T-helper 2 cell treated with Interferon-gamma antibody and Interleukin-4, amounts not matched to agents 100 ng/mL and 5 ng/mL, for 36 hours (primary cell): ENCODE results near the gene TNFSF13B. TPM values are rescaled to one million over a fixed set of nuclear protein-coding genes. Genes with fewer than 3 reads are reported as not detected.
"Not testable (repeated sequence)": the region's sequence is repeated elsewhere in the genome, so short reads cannot be mapped to it uniquely, and the experiment has no call there.

Experiments
- intact Hi-C: fragments of 100-400 bp; cut with micrococcal nuclease; formaldehyde crosslinking; loops from one replicate; pipeline ENCODE4 v1.15.1; 2023
- total RNA-seq: library from RNA; stranded (reverse); gene quantifications from 2 replicates; pipeline ENCODE4 v1.2.3, GENCODE V29; 2022

The TNFSF13B gene
- total RNA-seq, 1 donor from 2014 or later = 5.9 TPM

GRCh38 chr13:108278466-108278865 lies 8.9 kb downstream of the TNFSF13B start:
- intact Hi-C loops = no loop called here

- intact Hi-C loops = no loop called here
Measured at GRCh38 chr13:108281901-108282300, 12.4 kb downstream of the TNFSF13B start.

- intact Hi-C loops = no loop called here
Measured at GRCh38 chr13:108283110-108283509, 13.6 kb downstream of the TNFSF13B start.

- intact Hi-C loops = no loop called here
Measured at GRCh38 chr13:108288741-108289140, 19.2 kb downstream of the TNFSF13B start.

GRCh38 chr13:108289819-108290218 lies 20.3 kb downstream of the TNFSF13B start:
- intact Hi-C loops = no loop called here

GRCh38 chr13:108297114-108297513 lies 27.6 kb downstream of the TNFSF13B start:
- intact Hi-C loops = no loop called here

- intact Hi-C loops = no loop called here
Measured at GRCh38 chr13:108302279-108302678, 32.8 kb downstream of the TNFSF13B start.

GRCh38 chr13:108304170-108305016 lies 34.9 kb downstream of the TNFSF13B start:
- intact Hi-C loops = no loop called here

GRCh38 chr13:108305655-108306054 lies 36.1 kb downstream of the TNFSF13B start:
- intact Hi-C loops = no loop called here

GRCh38 chr13:108306860-108307259 lies 37.3 kb downstream of the TNFSF13B start:
- intact Hi-C loops = no loop called here

- intact Hi-C loops = not testable (repeated sequence)
Measured at GRCh38 chr13:108311596-108311995, 42.1 kb downstream of the TNFSF13B start.

GRCh38 chr13:108313382-108313781 lies 43.9 kb downstream of the TNFSF13B start:
- intact Hi-C loops = no loop called here

GRCh38 chr13:108315273-108315672 lies 45.8 kb downstream of the TNFSF13B start:
- intact Hi-C loops = no loop called here

- intact Hi-C loops = no loop called here
Measured at GRCh38 chr13:108315991-108316390, 46.5 kb downstream of the TNFSF13B start.

GRCh38 chr13:108316413-108316812 lies 46.9 kb downstream of the TNFSF13B start:
- intact Hi-C loops = no loop called here

- intact Hi-C loops = loop anchor here (1.0 to 5.0 kb wide), 3 partner anchors 95 to 575 kb away; no protein-coding TSS in a partner anchor
Measured at GRCh38 chr13:108322206-108322824, 52.8 kb downstream of the TNFSF13B start.

GRCh38 chr13:108323031-108323430 lies 53.5 kb downstream of the TNFSF13B start:
- intact Hi-C loops = loop anchor here (5.0 kb wide), 1 partner anchor 184 kb away; no protein-coding TSS in a partner anchor

GRCh38 chr13:108325863-108326262 lies 56.3 kb downstream of the TNFSF13B start:
- intact Hi-C loops = no loop called here

GRCh38 chr13:108326309-108326708 lies 56.8 kb downstream of the TNFSF13B start:
- intact Hi-C loops = no loop called here

- intact Hi-C loops = no loop called here
Measured at GRCh38 chr13:108328848-108329247, 59.3 kb downstream of the TNFSF13B start.

GRCh38 chr13:108332791-108333190 lies 63.3 kb downstream of the TNFSF13B start:
- intact Hi-C loops = no loop called here
